Measurements from ENCODE around the gene GPR82.
"Not testable (repeated sequence)": the region's sequence is repeated elsewhere in the genome, so short reads cannot be mapped to it uniquely, and the experiment has no call there.

GPR82 gene

GRCh38 chrX:41723826-41724225, at the start of gene GPR82:
GPR82 (plus strand) TSS chrX:41724181; CDS start chrX:41727027, 2,846 bp downstream.
- DNase-seq: no peak

- DNase-seq: not testable (repeated sequence)
These were observed 47.6 kb upstream of the GPR82 start for GRCh38 chrX:41676361-41676760.

GRCh38 chrX:41677183-41678060, 46.6 kb upstream of the GPR82 start:
- DNase-seq: no peak

GRCh38 chrX:41684138-41684537, 39.8 kb upstream of the GPR82 start:
- no peak for DNase-seq

GRCh38 chrX:41684940-41685339, 39.0 kb upstream of the GPR82 start:
- no peak for DNase-seq

- no peak for DNase-seq
These were observed 37.2 kb upstream of the GPR82 start for GRCh38 chrX:41686788-41687187.

- no peak for DNase-seq
These were observed 35.8 kb upstream of the GPR82 start for GRCh38 chrX:41688156-41688555.

GRCh38 chrX:41688835-41689234, 35.1 kb upstream of the GPR82 start, which contains the start of gene GPR34:
GPR34 (plus strand) TSS chrX:41688973; CDS start chrX:41695634, 6,661 bp downstream.
- no peak for DNase-seq

- no peak for DNase-seq
These were observed 34.3 kb upstream of the GPR82 start for GRCh38 chrX:41689711-41690110.

GRCh38 chrX:41692162-41692749, 31.7 kb upstream of the GPR82 start:
- no peak for DNase-seq

GRCh38 chrX:41693024-41693423, 31.0 kb upstream of the GPR82 start:
- no peak for DNase-seq

- no peak for DNase-seq
These were observed 28.6 kb upstream of the GPR82 start for GRCh38 chrX:41695426-41695825.

GRCh38 chrX:41703574-41704029, 20.4 kb upstream of the GPR82 start:
- no peak for DNase-seq

GRCh38 chrX:41705042-41705441, 18.9 kb upstream of the GPR82 start:
- DNase-seq: no peak

- DNase-seq: no peak
These were observed 18.2 kb upstream of the GPR82 start for GRCh38 chrX:41705680-41706374.

GRCh38 chrX:41707218-41707617, 16.8 kb upstream of the GPR82 start:
- no peak for DNase-seq

- DNase-seq: no peak
These were observed 15.5 kb upstream of the GPR82 start for GRCh38 chrX:41708486-41708885.

GRCh38 chrX:41711021-41711667, 12.8 kb upstream of the GPR82 start:
- DNase-seq: no peak

- DNase-seq: no peak
These were observed 7.8 kb upstream of the GPR82 start for GRCh38 chrX:41716222-41716621.

GRCh38 chrX:41716767-41717473, 7.1 kb upstream of the GPR82 start:
- DNase-seq: no peak

GRCh38 chrX:41718481-41719235, 5.3 kb upstream of the GPR82 start:
- no peak for DNase-seq

- not testable (repeated sequence) for DNase-seq
These were observed 4.4 kb upstream of the GPR82 start for GRCh38 chrX:41719610-41720009.
